AG20443 (cell line): Measurements from ENCODE around the gene RBMS3.

Source experiments
- DNase-seq: peaks from one replicate; pipeline ENCODE4 v3.0.0; 2012; ENCODE audit warnings: low spot score, mixed read lengths

RBMS3 gene

DNA sequence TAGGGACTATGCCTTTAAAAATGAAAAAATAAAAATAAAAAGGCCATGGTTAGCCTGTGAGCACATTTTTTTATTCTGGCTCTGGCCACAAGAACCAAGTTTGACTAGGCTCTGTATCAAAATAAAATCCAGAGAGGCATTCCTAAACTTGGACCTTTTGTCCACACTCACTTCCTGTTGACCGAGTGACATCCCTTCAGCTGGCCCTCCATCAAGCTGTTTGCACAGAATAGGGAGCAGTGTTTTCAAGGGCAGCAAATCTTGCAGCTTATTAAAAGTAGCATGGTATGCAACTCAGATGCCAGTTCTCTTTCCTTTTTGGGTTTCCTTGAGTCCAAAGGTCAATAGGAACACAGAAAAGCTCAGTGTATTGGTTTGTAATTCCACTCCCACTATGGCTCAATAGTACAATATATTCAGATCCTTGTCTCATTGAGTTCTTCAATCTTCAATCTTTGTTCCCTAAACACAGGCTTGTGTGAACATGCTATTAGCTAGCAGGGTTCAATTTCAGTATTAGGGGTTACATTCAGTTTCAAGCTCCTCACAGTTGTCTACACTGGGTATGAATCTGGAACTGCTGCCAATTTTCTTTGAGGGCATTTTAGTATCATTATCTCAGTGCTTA, 244.5 kb downstream of the RBMS3 start:
- DNase-seq, result peak; percentile 64

DNA sequence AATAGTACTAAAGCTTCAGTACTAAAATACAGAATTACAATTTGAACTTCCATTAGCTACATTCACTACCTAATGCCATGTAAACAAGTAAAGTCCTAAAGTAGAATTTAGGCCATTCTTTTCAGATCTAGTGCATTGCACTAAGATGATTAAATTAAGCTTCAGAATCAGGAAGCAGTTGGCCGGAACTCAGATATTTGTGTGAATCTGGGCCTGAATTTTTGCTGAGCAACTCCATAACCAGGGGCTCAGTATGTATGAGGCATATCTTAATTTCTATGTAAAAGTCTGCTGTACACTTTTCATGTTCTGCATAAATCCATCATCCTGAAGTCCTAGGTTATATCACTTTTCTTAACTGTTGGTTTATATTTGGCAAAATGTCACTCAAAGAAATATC, 246.4 kb downstream of the RBMS3 start:
- DNase-seq, result no peak

DNA sequence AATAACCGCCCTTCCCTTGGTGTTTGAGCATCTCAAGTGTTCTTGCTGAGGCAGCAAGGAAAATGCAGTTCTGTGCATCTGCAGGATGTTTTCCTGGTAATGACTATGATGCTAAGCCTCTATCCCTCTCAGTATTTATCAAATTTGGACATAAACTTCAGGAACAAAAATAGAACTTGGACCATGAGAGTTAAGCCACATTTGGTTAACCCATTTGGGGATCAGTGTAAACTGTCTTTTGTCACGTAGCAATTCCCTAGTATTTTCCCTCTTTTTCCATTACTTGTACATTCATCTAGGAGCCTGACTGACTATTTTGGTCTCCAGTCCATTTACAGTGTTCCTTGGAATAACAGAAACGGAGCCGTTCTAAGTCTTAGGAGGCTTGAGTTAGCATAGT, 250.8 kb downstream of the RBMS3 start:
- no peak for DNase-seq

DNA sequence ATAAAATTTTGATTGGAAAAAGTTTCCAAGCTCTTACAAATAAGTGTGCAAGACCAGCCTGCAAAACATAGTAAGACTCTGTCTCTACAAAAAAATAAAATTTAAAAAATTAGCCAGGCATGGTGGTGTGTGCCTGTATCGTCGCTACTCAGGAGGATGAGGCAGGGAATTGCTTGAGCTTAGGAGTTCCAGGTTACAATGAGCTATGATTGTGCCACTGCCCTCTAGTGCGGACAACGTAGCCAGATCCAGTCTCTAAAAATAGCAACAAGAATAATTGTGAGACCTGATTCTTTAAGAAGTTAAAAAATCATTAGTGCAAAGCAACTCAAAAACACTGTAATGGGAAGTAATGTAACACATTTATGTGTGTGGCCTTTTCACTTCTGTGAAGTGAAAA, 251.6 kb downstream of the RBMS3 start:
- DNase-seq, result no peak

DNA sequence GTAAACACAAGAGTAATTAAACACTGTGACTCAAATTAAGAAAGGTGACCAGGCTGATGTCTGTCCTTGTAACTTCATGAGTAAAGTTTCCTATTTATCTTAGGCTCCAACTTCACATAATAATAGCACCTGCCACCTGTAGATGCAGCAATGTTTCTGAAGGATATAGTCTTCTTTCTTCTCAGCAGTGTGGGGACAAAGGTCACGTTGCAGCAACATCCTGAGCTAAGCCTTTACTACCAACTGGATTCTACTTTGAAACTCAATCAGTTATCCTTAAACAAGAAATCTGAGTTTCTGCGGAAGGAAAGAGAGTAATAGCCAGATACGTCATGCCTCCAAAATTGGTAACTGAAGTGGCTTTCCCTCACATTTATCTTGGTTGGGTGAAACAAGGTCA, 253.1 kb downstream of the RBMS3 start:
- DNase-seq, result no peak

DNA sequence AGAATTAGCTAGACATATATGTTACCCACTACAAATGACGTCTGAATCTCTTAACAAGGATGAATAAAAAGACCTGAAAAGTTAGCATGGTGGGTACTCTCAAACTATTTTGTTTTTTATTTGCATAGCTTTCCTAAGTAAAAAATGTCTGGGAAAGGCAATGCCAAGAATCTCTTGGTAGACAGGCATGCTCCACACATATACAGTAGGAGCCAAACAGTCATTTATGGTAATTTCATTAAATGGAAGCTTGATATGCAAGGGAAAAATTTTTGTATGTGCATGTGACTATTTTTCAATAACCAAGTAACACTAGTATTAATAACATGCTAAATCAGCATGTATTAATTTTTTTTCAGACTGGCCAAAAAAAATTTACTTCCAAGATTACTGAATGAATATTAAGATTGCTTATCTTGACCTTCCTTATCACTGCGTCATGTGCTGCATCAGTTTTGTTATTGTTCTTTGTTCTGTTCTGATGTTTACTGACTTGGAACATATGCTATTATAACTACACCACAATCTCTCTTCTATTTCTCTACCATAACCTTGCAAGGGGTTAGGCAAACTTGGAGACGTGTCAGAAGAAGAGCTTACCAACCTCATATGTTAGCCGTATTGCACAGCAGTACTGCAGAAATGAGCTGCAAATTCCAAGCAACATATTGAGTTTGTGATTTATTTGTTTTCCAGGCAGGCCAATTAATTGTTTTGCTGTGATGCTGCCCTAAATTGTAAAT, 255.3 kb downstream of the RBMS3 start:
- no peak for DNase-seq

DNA sequence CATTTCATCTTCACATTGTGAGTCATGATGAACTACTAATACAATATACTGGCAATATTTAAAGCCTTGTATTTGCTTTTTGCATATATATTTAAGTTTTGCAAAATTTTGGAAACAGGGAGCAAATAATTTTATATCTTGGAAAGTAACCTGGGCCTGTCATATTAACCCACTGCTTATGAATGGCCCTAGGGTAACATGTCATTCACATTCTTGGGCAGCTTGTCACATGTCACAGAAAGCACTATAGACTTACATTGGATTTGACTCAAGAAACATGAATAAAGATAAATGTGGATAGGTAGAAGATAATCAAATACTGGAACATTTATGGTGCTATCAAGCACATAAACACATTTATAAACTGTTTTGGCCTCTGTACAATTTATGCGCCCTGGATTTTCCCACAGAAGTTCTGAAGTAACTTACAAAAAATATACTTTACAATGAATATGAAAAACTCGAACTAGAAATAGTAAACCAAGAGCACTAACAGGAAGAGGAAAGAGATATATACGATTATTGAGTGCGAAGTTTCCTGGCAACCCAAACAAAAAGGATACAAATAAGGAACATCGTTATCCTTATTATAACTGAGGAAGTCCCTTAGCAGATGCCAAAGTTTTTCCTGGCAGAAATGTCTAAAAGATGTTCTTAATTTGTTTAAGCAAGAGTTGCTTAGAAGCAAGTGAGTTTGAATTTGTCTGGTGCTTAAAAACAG, 257.2 kb downstream of the RBMS3 start:
- no peak for DNase-seq

DNA sequence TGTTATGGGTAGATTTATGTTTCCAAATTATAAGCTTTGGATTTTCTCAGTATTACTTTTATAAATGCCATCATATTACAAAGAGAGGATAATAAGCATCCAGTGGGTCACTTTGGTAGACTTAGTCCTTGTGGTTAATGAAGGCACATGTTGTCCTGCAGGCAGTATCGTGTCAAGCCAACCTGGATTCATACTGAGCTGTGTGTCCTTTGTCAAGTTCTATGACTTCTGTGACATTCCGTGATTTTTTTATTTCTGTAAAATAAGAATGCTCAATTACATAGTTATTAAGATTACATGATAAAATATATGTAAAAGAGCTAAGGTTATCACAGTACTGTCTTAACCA, 257.7 kb downstream of the RBMS3 start:
- DNase-seq, result no peak

DNA sequence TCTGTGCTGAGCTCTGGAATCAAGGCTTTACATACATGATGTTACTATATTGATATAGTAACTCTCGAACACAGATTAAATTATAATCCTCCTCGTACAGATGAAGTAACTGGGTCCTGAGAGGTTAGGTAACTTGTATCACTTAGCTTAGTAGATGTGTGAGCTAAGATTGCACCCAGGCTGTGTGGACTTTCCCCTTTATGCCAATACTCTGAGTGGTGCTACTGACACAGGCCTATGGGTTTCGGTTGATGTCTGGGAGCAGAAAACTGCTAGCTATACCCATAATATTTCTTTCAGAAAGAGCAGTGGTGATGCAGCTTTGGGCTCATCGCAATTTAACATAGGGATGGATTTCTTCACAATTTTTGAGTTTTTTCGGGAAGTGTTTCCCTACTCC, 259.7 kb downstream of the RBMS3 start:
- DNase-seq, result no peak

DNA sequence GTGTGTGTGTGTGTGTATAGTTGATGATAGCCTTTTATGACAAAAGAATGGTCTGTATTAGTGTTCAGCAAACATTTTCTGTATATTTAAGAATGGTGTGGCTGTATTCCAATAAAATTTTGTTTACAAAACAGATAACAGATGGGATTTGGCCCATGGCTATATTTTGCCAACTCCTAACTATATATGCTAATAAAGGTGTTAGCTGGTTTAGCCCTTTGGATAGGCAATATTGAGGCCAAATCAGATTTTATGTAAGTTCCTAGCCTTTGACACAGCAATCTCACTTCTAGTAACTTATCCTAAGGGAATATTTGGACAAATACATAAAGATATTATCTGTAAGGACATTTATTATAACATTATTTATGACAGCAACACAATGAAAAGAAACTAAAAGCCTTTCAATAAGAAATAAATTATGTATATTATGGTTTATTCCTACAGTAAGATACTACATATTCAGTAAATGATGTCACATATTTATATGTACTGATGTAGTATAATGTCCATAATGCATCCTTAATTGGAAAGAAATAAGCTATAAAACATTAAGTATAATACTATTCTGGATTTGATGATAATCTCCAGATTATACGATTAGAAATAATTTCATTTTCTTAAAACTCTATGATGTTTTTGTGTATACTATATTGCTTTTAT, 264.0 kb downstream of the RBMS3 start:
- no peak for DNase-seq

DNA sequence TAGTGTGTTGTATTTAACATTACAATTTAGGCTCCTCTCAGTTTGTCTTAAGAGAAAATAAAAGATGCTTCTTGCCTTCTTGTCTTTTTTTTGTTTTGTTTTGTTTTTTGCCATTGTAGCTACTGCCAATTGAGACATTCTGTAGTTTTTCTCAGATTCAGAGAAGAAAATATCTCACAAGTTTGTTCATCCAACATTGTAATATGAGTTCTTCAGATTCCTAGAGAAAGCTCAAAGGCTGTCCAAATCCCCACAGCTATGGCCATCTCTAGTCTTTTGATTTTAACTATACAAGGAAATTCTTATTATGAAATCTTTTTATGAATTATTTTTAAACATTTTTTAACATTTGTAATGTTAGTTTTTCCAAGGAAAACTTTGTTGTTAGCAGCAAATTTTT, 264.7 kb downstream of the RBMS3 start:
- no peak for DNase-seq

DNA sequence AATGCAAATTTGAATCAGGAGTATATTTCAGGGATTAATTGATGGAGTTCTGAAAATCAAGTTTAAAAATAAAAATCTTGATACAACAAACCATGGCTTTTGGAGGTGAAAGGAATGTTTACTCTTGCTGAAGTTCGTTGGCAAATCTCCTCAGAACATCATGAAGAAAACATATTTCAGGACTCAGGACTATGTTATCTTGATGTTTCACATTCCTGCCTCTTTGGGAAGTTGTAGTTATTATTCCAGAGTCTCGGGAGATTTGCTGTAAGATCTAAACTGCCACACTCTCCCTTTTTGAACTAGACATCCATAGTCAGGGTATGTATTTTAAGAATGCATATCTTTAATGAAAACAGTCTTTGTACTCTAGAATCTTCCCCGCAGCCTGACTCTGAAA, 271.2 kb downstream of the RBMS3 start:
- no peak for DNase-seq

DNA sequence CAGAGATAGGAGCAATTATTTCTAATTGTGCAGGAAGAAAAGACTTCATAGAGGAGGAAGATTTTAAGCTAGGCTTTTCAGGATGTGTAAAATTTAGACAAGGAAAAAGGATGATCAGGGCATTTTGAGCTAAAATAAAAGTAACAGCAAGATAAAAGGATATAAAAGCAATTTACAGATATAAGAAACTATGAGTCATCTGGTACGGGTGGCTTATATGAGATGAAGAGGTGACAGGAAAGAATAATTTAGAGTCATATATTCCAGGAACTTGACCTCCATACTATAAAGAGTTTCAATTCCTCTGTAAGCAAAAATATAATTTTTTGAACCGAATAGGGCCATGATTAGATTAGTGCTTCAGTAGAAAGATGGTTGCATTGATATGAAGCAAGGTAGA, 273.7 kb downstream of the RBMS3 start:
- DNase-seq, result no peak

DNA sequence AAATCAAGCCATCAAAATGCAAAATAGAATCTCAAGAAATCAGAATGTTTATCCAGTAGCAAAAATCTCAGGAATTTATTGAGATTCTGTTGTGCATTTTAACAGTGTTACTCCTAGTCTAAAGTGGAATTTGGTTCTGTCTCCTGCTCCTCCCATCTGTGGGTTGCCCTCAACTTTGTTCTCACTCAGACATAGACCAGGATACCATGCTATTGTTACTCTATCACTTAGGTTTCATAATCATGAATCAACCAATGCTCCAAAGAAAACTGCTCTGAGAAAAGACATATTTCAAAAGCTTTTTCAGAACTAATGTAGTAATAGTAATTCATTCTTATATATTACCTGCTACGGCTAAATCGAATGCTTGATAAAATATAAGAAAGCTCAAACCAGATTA, 274.7 kb downstream of the RBMS3 start:
- DNase-seq, result peak; percentile 58

DNA sequence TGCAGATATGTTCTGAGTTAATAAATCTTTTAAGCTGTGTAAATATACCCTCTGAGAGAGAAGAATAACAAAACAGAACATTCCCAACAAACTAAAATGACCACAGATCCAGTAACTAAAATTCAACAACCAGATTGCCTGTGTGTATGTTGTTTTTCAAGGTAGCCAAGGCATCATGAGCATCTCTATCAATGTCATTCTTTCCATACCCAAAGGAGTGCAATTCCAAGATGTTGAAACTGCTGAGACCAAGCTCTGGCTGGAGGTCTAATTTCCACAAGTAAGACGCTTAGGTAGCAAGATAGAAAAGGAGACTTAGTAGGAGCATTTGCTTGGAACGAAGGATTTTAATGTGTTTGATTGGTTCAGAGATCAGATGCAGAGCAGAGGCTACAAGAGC, 276.3 kb downstream of the RBMS3 start:
- DNase-seq, result no peak

DNA sequence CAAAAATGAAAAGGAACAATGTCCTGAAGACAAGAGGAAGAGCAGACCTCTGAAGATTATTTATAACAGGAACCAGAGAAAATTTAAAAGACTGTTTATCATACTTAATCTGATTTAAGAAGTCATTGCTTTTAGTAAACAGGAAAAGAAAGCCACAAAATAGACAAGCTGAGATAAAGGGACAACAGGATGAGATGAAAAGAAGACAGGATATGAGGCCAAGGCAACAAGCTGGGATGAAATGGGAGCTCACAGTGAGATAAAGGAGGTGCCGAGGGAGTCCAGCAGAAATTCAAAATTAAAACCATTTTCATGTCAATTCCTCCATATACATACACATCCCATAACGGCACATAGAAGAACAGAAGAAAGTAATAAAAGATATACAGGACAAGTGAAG, 277.0 kb downstream of the RBMS3 start:
- no peak for DNase-seq

DNA sequence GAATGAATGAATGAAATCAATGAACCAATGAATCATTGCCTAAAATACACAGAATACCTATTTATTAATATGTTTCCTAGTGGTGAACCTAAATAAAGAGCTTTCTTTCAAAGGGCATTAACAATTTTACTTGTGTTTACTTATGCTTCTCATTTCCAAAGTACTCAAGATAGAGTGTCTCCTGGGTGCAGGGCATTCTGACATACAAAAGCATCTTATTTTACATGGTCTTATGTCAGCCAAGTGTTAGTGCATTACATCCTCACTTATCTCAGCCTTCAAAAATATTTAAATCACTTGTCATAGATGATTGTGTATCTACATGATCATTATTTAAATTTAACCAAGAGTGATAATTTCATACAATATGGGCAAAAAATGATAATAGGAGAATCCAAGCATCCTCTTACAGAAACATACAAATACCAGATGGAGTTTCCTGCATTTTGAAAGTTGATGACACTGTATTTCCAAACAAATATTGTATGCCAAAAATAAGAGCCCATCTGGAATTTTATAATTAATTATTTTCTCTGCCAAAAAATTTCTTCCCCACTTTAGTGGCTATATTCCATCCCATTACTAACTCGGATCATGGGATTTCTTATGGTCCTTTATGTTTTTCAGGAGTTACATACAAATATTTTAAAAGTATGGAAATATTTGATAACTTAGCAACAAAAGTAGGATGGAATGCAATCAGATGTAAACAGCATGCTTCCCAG, 279.0 kb downstream of the RBMS3 start:
- no peak for DNase-seq

DNA sequence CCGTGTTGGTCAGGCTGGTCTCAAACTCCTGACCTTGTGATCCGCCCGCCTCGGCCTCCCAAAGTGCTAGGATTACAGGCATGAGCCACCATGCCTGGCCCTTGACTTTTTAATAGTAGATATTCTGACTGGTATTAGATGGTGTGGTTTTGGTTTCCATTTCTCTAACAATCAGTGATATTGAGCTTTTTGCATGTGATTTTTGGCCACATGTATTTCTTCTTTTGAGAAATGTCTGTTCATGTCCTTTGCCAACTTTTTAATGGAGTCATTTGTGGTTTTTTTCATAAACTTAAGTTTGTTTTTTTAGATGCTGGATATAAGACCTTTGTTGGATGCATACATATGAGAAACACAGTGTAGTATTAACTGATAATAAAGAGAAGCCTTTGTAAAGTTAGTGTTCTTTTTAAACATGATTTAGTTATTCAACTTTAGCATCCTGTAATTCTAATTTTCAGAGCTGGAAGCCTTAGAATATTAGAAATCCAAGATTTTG, 280.8 kb downstream of the RBMS3 start:
- no peak for DNase-seq

DNA sequence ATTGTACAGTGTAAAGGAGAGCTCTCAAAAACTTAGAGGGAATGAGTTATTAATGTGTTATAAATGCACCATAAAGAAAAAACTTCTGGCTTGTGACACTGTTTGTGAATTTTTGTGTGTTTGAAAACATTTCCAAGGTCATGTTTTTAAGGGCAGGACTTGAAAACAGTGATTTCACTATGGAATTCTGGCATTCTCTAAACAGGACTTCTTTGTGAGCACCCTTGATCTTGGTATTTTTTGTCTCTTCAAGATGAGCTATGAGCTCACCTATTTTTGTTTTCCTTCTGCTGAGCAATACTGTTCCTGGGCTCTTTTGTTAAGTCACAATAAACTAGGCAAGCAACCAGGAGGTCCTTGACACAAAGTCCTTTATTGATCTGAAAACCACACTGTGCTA, 284.4 kb downstream of the RBMS3 start:
- no peak for DNase-seq

DNA sequence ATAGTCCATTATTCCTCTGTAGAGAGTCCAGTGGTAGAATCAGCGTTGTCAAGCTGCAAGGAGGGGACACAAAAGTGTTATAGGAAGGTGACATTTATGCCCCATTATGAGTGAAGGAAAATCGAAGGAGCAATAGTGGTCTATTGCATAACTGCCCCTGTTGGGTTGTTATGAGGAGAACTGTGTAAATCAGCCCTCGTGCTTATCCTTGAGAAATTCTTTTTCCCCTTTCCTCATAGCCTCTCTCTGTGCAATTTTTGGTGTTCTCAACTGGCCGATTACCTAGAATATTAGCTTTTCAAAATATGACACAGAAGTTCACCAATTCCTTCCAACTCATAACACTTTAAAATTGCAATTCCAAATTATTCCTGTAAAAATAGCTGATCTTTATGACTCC, 286.6 kb downstream of the RBMS3 start:
- DNase-seq, result no peak

DNA sequence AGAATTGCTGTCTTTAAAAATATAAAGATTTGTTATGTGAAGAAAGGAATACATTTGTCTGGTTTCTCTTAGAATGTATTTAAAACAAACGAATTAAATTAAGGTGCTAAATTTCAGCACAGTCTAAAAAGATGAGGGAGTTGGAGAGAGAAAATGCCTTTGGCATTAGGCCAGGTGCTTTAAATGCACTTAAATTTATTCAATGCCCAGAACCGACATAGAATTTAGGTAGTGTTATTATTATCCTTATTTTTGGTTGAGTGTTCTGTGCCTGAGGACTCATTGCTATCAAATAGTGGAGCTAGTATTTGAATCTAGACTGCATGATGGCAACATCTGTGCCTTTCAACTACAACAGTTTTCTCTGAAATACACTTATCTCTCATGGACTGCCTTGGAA, 287.5 kb downstream of the RBMS3 start:
- DNase-seq, result no peak

DNA sequence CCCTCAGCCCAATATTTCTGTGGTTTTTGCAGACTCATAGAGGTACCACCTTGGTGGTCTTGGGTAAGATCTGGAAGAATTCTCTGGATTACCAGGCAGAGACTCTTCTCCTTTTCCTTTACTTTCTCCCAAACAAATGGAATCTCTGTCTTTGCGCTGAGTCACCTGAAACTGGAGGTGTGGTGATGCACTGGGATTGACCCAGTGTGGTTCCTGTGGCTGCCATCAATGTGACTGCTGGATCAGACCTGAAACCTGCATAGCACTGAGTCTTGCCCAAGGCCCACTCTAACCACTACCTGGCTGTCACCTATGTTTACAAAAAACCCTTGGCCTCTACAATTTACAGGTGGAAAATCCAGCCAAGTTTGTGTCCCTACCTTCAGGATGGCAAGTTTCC, 295.3 kb downstream of the RBMS3 start:
- DNase-seq, result no peak
